Retinal pigment epithelial cell (primary cell): ENCODE measurements around the gene FAS.
A peak's percentile ranks its signal among the peaks of the same experiment; 100 is the strongest.

Experiments used
- DNase-seq: peaks from one replicate; pipeline ENCODE4 v3.0.0-alpha.2; 2010; ENCODE audit warnings: low read depth
- H3K4me3 ChIP-seq: 2 replicates; pipeline ENCODE4 v1.5.1; 2011; ENCODE audit warnings: mild to moderate bottlenecking, low read length, control low read depth, moderate library complexity
- CTCF ChIP-seq: conservative IDR thresholded peaks from 2 replicates; pipeline ENCODE4 v1.5.1; 2011; ENCODE audit warnings: low read depth, low read length, control low read depth, inconsistent platforms

The FAS gene

GRCh38 chr10:88990384-88991160 is at the start of gene FAS:
FAS (plus strand) TSS chr10:88990798; CDS start chr10:88990877, 79 bp downstream.
- TF ChIP-seq CTCF: no peak
- peak within 1 kb of the TSS; percentile 87 for H3K4me3 ChIP-seq
- no peak for DNase-seq

- no peak for DNase-seq
- H3K4me3 ChIP-seq: no peak overlapping the region
- no peak for TF ChIP-seq CTCF
These were observed 49.6 kb upstream of the FAS start for GRCh38 chr10:88941026-88941425.

- no peak for DNase-seq
- H3K4me3 ChIP-seq: no peak overlapping the region
- no peak for TF ChIP-seq CTCF
These were observed 46.8 kb upstream of the FAS start for GRCh38 chr10:88943778-88944177.

GRCh38 chr10:88944813-88945212 is 45.8 kb upstream of the FAS start:
- DNase-seq: no peak
- TF ChIP-seq CTCF: no peak
- no peak overlapping the region for H3K4me3 ChIP-seq

GRCh38 chr10:88946200-88946599 is 44.4 kb upstream of the FAS start:
- TF ChIP-seq CTCF: no peak
- no peak for DNase-seq
- H3K4me3 ChIP-seq: no peak overlapping the region

- no peak for TF ChIP-seq CTCF
- DNase-seq: no peak
- H3K4me3 ChIP-seq: no peak overlapping the region
These were observed 43.5 kb upstream of the FAS start for GRCh38 chr10:88946965-88947590.

- DNase-seq: no peak
- no peak for TF ChIP-seq CTCF
- H3K4me3 ChIP-seq: no peak overlapping the region
These were observed 41.5 kb upstream of the FAS start for GRCh38 chr10:88949051-88949450.
